Fibroblast of villous mesenchyme (primary cell): ENCODE results near the gene RAB25. TPM values are rescaled to one million over a fixed set of nuclear protein-coding genes. Genes with fewer than 3 reads are reported as not detected.

ENCODE experiments used
- DNase-seq: peaks from one replicate; pipeline ENCODE4 v3.0.0-alpha.2; 2010; ENCODE audit warnings: low read depth
- H3K4me3 ChIP-seq: 2 replicates; pipeline ENCODE4 v1.5.1; 2011; ENCODE audit warnings: low read depth, mild to moderate bottlenecking, low read length
- CTCF ChIP-seq: IDR thresholded peaks from 2 replicates; pipeline ENCODE4 v1.5.1; 2012; ENCODE audit warnings: low read depth, mild to moderate bottlenecking, low read length; ENCODE audit not compliant: insufficient read depth
- total RNA-seq: library from RNA; depleted of rRNA; stranded (reverse); fragments of >200 nt; gene quantifications from 2 replicates; pipeline ENCODE4 v1.2.3, GENCODE V29; 2012

Gene RAB25
- total RNA-seq, 1 donor: not detected

- TF ChIP-seq CTCF: peak; percentile 14
- DNase-seq: peak; percentile 68
- H3K4me3 ChIP-seq: no peak overlapping the region
Observed at GRCh38 chr1:156104861-156105832, 44.2 kb downstream of the RAB25 start.

- H3K4me3 ChIP-seq: no peak overlapping the region
- DNase-seq: peak; percentile 51
- TF ChIP-seq CTCF: no peak
Observed at GRCh38 chr1:156106624-156107488, 45.9 kb downstream of the RAB25 start.

GRCh38 chr1:156108057-156108456, 47.1 kb downstream of the RAB25 start:
- H3K4me3 ChIP-seq: no peak overlapping the region
- DNase-seq: no peak
- TF ChIP-seq CTCF: no peak

GRCh38 chr1:156108664-156109241, 47.8 kb downstream of the RAB25 start:
- no peak overlapping the region for H3K4me3 ChIP-seq
- no peak for DNase-seq
- no peak for TF ChIP-seq CTCF

GRCh38 chr1:156110252-156110651, 49.3 kb downstream of the RAB25 start:
- TF ChIP-seq CTCF: no peak
- no peak for DNase-seq
- H3K4me3 ChIP-seq: no peak overlapping the region

- H3K4me3 ChIP-seq: no peak overlapping the region
- no peak for TF ChIP-seq CTCF
- no peak for DNase-seq
Observed at GRCh38 chr1:156111355-156111962, 50.5 kb downstream of the RAB25 start.
